Hepatocyte (in vitro differentiated cells): Measurements from ENCODE around the gene CZIB. TPM values are rescaled to one million over a fixed set of nuclear protein-coding genes. Genes with fewer than 3 reads are reported as not detected.
"Not testable (repeated sequence)": the region's sequence is repeated elsewhere in the genome, so short reads cannot be mapped to it uniquely, and the experiment has no call there.

Experiments used
- DNase-seq: peaks from one replicate; pipeline ENCODE4 v3.0.0-alpha.2; 2016; ENCODE audit warnings: low spot score
- H2AFZ ChIP-seq: fragments of 200-600 bp; sonication (generic); 2 replicates; pipeline ENCODE4 v1.6.0; 2016; ENCODE audit warnings: antibody characterized with exemption, mild to moderate bottlenecking
- H3K27ac ChIP-seq: fragments of 200-600 bp; sonication (generic); 2 replicates; pipeline ENCODE4 v1.5.1; 2016; ENCODE audit warnings: mild to moderate bottlenecking
- H3K27me3 ChIP-seq: fragments of 200-600 bp; sonication (generic); 2 replicates; pipeline ENCODE4 v1.6.1; 2016
- H3K36me3 ChIP-seq: fragments of 200-600 bp; sonication (generic); replicated peaks from 2 replicates; pipeline ENCODE4 v1.5.1; 2016; ENCODE audit warnings: low read depth; ENCODE audit not compliant: insufficient read depth
- H3K4me1 ChIP-seq: fragments of 200-600 bp; sonication (generic); 2 replicates; pipeline ENCODE4 v1.5.1; 2016; ENCODE audit warnings: mild to moderate bottlenecking, moderate library complexity; ENCODE audit not compliant: insufficient read depth
- H3K4me2 ChIP-seq: fragments of 200-600 bp; sonication (generic); 2 replicates; pipeline ENCODE4 v1.6.0; 2016
- H3K4me3 ChIP-seq: fragments of 200-600 bp; sonication (generic); 2 replicates; pipeline ENCODE4 v1.5.1; 2016; ENCODE audit warnings: mild to moderate bottlenecking
- H3K79me2 ChIP-seq: fragments of 200-600 bp; sonication (generic); 2 replicates; pipeline ENCODE4 v1.6.0; 2017; ENCODE audit warnings: mild to moderate bottlenecking
- H3K9me2 ChIP-seq: fragments of 200-600 bp; sonication (generic); replicated peaks from 2 replicates; pipeline ENCODE4 v1.6.0; 2017; ENCODE audit warnings: mild to moderate bottlenecking; ENCODE audit not compliant: insufficient read depth
- H3K9me3 ChIP-seq: fragments of 200-600 bp; sonication (generic); 2 replicates; pipeline ENCODE4 v1.5.1; 2016; ENCODE audit warnings: low read depth, mild to moderate bottlenecking
- H4K20me1 ChIP-seq: fragments of 200-600 bp; sonication (generic); 2 replicates; pipeline ENCODE4 v1.6.0; 2016; ENCODE audit warnings: mild to moderate bottlenecking; ENCODE audit not compliant: insufficient read depth, poor library complexity, severe bottlenecking
- CTCF ChIP-seq: fragments of 200-600 bp; sonication (generic); IDR thresholded peaks from 2 replicates; pipeline ENCODE4 v1.5.1; 2016; ENCODE audit warnings: antibody characterized with exemption, mild to moderate bottlenecking; ENCODE audit not compliant: poor library complexity
- EZH2 ChIP-seq: fragments of 200-600 bp; sonication (generic); IDR thresholded peaks from 2 replicates; pipeline ENCODE4 v1.6.1; 2016; ENCODE audit warnings: antibody characterized with exemption, mild to moderate bottlenecking, borderline replicate concordance
- EZH2phosphoT487 ChIP-seq: fragments of 200-600 bp; sonication (generic); IDR thresholded peaks from one replicate; pipeline ENCODE4 v1.6.1; 2018; ENCODE audit warnings: antibody characterized with exemption, mild to moderate bottlenecking, low read depth, moderate library complexity; ENCODE audit not compliant: unreplicated experiment, severe bottlenecking
- WGBS: methylation state at CpG from one replicate; pipeline ENCODE4 v1.1.6; 2016; ENCODE audit warnings: low lambda C conversion rate; ENCODE audit errors: missing lambda C conversion rate; 5-methylcytosine and 5-hydroxymethylcytosine counted together
- polyA plus RNA-seq: library from polyadenylated mRNA; unstranded; fragments of >200 nt; fragmentation: Nextera tagmentation; extraction: Ambion mirVana; gene quantifications from 2 replicates; pipeline ENCODE4 v1.2.1, GENCODE V29; 2016
- total RNA-seq: library from RNA; depleted of rRNA; stranded (reverse); fragments of >200 nt; gene quantifications from 2 replicates; pipeline ENCODE4 v1.2.3, GENCODE V29; 2014

CZIB gene
- total and polyA plus RNA-seq, 2 experiments from 2014 or later: 40.7 to 61.0 TPM

- TF ChIP-seq EZH2phosphoT487 (no peak), CTCF (no peak), EZH2 (no peak)
- H3K79me2 ChIP-seq: no peaks in the 10 kb centered on the region
- no peaks in the 10 kb centered on the region for H3K9me3 ChIP-seq
- H2AFZ ChIP-seq: no peak overlapping the region
- H3K27ac ChIP-seq: no peak overlapping the region
- H3K4me3 ChIP-seq: no peak overlapping the region
- H3K4me1 ChIP-seq: no peaks in the 10 kb centered on the region
- no peaks in the 10 kb centered on the region for H3K9me2 ChIP-seq
- no peaks in the 10 kb centered on the region for H3K36me3 ChIP-seq
- H4K20me1 ChIP-seq: no peaks in the 10 kb centered on the region
- H3K27me3 ChIP-seq: no peaks in the 10 kb centered on the region
- 96% methylated on average over 7 of the region's 7 CpGs for WGBS
- H3K4me2 ChIP-seq: no peak overlapping the region
- DNase-seq: no peak
Observed at GRCh38 chr1:53210352-53210751, 10.1 kb downstream of the CZIB start.

GRCh38 chr1:53207726-53208125 is 12.7 kb downstream of the CZIB start:
- Histone ChIP-seq H3K27ac (no peak overlapping the region), H3K9me3 (no peaks in the 10 kb centered on the region), H3K4me2 (no peak overlapping the region), H3K27me3 (no peaks in the 10 kb centered on the region), H2AFZ (no peak overlapping the region), H4K20me1 (no peaks in the 10 kb centered on the region), H3K4me3 (no peak overlapping the region), H3K4me1 (no peaks in the 10 kb centered on the region), H3K36me3 (peaks cover 6% of the 10 kb centered on the region), H3K79me2 (peaks cover 5% of the 10 kb centered on the region), H3K9me2 (no peaks in the 10 kb centered on the region)
- TF ChIP-seq EZH2: no peak
- TF ChIP-seq EZH2phosphoT487: no peak
- no peak for TF ChIP-seq CTCF
- WGBS: 96% methylated on average over 1 of the region's 1 CpG
- DNase-seq: no peak

GRCh38 chr1:53206735-53207379 is 13.6 kb downstream of the CZIB start:
- H3K4me3 ChIP-seq: no peak overlapping the region
- H3K9me2 ChIP-seq: no peaks in the 10 kb centered on the region
- WGBS: 100% methylated on average over 1 of the region's 1 CpG
- no peak overlapping the region for H2AFZ ChIP-seq
- H3K27ac ChIP-seq: no peak overlapping the region
- H3K9me3 ChIP-seq: no peaks in the 10 kb centered on the region
- peaks cover 7% of the 10 kb centered on the region for H3K79me2 ChIP-seq
- H3K4me1 ChIP-seq: no peaks in the 10 kb centered on the region
- DNase-seq: no peak
- peaks cover 7% of the 10 kb centered on the region for H3K36me3 ChIP-seq
- no peaks in the 10 kb centered on the region for H3K27me3 ChIP-seq
- TF ChIP-seq EZH2 (no peak), CTCF (no peak), EZH2phosphoT487 (no peak)
- H3K4me2 ChIP-seq: no peak overlapping the region
- H4K20me1 ChIP-seq: no peaks in the 10 kb centered on the region

GRCh38 chr1:53206083-53206685 is 14.2 kb downstream of the CZIB start:
- WGBS: 100% methylated on average over 3 of the region's 3 CpGs
- not testable (repeated sequence) for H3K4me2 ChIP-seq, H4K20me1 ChIP-seq, H3K27ac ChIP-seq, H3K4me3 ChIP-seq, DNase-seq, H3K36me3 ChIP-seq, H3K9me2 ChIP-seq, H3K4me1 ChIP-seq, H3K79me2 ChIP-seq, H2AFZ ChIP-seq, H3K9me3 ChIP-seq, H3K27me3 ChIP-seq

- not testable (repeated sequence) for H4K20me1 ChIP-seq, H3K9me3 ChIP-seq, H3K36me3 ChIP-seq, H3K27ac ChIP-seq, DNase-seq, H3K79me2 ChIP-seq, H2AFZ ChIP-seq, H3K4me3 ChIP-seq, H3K4me2 ChIP-seq, H3K9me2 ChIP-seq, H3K4me1 ChIP-seq, H3K27me3 ChIP-seq
- WGBS: 94% methylated on average over 1 of the region's 1 CpG
Observed at GRCh38 chr1:53205496-53205895, 14.9 kb downstream of the CZIB start.
